ENCODE results near the gene RBM17.
"Not testable (repeated sequence)": the region's sequence is repeated elsewhere in the genome, so short reads cannot be mapped to it uniquely, and the experiment has no call there.

Gene RBM17

GRCh38 chr10:6114299-6114698, 25.5 kb downstream of the RBM17 start:
- DNase-seq: no peak

- DNase-seq: no peak
Observed at GRCh38 chr10:6114805-6115341, 26.0 kb downstream of the RBM17 start.

- no peak for DNase-seq
Observed at GRCh38 chr10:6115411-6115810, 26.6 kb downstream of the RBM17 start.

DNA sequence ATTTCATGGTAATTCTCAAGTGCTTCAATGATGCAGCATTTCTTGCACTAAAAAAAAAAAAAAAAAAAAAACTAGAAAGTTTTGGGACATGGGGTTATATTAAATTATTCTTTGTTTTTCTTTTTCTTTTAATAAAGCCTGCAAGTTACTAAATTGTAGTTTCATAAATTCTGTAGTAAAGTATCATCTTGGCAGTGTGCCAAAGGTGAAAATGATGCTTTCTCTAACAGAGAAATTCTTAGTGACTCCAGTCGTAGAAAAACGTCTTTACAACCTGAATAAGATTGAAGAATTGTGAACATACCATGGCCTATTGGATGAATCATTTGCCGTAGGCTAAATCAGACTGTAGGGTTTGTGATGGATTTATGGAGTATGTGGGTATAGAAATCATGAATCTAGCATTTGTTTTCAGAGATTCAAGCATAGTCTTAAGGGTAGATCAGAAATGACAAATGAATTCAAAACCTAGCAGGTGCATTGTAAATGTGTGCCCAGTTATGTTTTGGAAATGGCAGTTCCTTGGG, 27.1 kb downstream of the RBM17 start:
- DNase-seq: no peak

- no peak for DNase-seq
Observed at GRCh38 chr10:6116806-6117205, 28.0 kb downstream of the RBM17 start.

DNA sequence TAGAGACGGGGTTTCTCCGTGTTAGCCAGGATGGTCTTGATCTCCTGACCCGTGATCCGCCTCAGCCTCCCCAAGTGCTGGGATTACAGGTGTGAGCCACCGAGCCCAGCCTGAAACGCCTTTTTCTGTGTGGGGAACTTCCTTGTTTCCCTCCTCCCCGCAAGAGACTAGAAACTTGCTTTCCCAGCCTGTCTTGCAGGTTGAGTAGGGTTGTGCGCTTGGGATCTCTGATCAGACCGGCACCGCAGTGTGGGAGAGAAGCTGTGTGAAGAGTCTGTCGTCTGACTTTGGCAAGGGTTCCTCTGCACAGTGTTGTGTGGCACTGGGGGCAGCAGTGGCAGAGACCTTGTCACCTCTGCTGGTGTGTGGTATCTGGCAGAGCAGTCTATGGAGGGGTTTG, 28.9 kb downstream of the RBM17 start:
- DNase-seq: no peak

- no peak for DNase-seq
Observed at GRCh38 chr10:6119423-6119822, 30.6 kb downstream of the RBM17 start.

DNA sequence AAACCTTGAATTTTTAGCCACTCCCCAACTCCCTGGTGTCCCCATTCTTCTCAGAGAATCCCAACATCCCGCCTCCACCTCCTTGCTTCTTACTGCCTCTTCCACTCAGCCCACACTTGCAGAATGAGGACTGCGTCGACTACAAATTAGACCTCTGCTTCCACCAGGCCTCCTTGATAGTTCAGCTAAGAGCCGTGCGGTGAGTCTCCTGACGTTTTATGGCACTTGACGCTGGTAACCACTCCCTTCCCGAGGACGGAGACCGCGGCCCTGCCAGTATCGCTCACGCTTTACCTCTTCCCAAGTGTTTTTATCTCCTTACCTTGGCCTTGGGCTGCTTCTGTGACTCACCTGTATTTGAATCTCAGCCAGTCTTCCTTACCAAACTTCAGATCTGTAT, 31.1 kb downstream of the RBM17 start:
- no peak for DNase-seq

GRCh38 chr10:6120691-6121090, 31.9 kb downstream of the RBM17 start:
- DNase-seq: no peak

- DNase-seq: no peak
Observed at GRCh38 chr10:6121146-6121545, 32.3 kb downstream of the RBM17 start.

DNA sequence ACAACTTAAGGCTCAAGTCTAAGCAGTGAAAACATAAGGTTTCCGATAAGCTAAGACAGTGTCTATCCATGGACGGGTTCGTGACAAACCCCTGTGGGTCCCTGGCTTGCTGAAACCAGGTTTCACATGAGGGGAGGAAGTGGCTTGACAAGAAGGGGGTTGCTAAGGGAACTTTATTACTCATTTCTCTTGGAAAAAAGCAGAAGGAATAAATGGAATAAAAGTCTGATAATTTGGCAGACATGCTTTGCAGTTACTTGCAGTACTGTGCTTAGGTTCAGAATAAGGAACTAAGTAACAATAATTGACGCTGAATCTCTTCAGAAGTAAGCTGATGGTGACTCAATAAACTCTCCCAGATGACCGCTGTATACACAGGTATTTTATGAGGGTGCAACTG, 34.7 kb downstream of the RBM17 start:
- DNase-seq: no peak

GRCh38 chr10:6124666-6125065, 35.8 kb downstream of the RBM17 start:
- no peak for DNase-seq

- DNase-seq: not testable (repeated sequence)
Observed at GRCh38 chr10:6127461-6127860, 38.6 kb downstream of the RBM17 start.

GRCh38 chr10:6128087-6128486, 39.3 kb downstream of the RBM17 start:
- no peak for DNase-seq

DNA sequence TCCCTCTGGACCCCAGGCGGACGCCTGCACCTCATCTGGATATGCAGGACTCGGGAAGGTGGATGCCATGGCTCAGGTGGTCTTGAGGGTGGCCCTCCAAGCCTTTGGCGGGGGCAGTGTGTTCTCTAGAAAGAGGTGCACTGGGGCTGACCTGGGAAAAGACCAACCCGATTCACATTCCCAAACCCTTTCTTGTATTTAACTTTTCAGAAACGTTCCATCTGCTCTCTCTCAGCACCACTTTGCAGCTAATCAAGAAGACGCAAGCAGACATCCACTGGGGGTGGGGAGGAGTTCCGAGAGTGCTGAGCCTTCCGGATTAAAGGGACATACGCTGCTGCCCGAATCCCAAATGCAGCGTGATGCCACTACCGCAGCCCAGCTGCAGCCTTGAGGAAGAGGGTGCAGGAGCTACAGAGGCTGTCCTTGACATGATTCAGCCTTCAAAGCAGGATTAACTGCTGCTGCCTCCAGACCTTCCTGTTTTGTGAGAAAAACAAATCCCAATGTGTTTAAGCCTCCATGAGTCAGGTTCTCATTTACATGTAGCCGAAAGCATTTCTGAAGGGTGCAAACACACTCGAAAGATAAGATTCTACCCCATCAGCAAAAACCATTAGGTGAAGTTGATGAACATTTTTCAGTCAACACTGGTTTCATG, 39.9 kb downstream of the RBM17 start:
- no peak for DNase-seq

DNA sequence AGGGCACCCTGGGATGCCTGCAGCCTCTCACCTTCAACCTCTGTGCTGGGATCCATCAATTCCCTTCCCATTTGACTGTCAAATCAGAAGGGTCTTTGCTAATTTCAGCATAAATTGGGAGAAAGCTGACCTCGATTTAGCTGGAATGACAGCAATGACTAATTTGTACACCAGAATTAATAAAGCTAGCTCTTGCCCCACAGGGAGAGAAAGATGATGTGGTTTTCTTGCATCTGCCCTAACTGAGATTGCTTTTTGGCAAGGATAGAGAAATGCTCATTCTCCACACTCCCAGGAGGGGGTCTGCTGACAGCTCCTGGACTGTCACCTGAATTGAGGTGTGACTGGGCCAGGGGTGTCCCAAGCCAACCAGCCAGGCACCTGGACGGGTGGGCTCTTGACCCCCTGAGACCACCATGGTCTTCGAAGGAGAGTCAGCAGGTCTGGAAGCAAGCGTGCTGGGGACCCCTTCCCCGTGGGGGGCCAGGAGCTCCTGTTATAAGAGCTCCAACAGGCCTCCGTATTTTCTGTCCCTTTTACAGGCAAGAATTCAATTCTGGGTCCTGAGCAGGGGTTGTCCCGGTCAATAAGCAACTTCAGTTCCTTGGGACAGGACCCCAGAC, 42.1 kb downstream of the RBM17 start:
- DNase-seq: no peak

- DNase-seq: no peak
Observed at GRCh38 chr10:6133331-6134098, 44.7 kb downstream of the RBM17 start.

GRCh38 chr10:6134099-6134823, 45.4 kb downstream of the RBM17 start:
- no peak for DNase-seq

GRCh38 chr10:6135039-6135438, 46.2 kb downstream of the RBM17 start:
- no peak for DNase-seq

GRCh38 chr10:6135589-6136168, 46.8 kb downstream of the RBM17 start:
- no peak for DNase-seq

- peak; percentile 80 for DNase-seq
Observed at GRCh38 chr10:6136215-6137201, 47.7 kb downstream of the RBM17 start.

Data from stimulated activated CD8-positive, alpha-beta memory T cell treated with anti-CD3 and anti-CD28 coated beads, Interleukin-4, amount 100 ng/mL, for 48 hours (primary cell).